Choroid plexus epithelial cell (primary cell): ENCODE measurements around the gene RDH14.

Source experiments
- DNase-seq: peaks from one replicate; pipeline ENCODE4 v3.0.0-alpha.2; 2010; ENCODE audit warnings: low read depth
- H3K4me3 ChIP-seq: 2 replicates; pipeline ENCODE4 v1.5.1; 2011; ENCODE audit warnings: low read depth, mild to moderate bottlenecking, control low read depth, low read length, moderate library complexity
- TF ChIP-seq, protein P1 (sequence below): conservative IDR thresholded peaks from 2 replicates; pipeline ENCODE4 v1.5.1; 2011; ENCODE audit warnings: low read depth, mild to moderate bottlenecking, control low read depth, inconsistent platforms, low read length, moderate library complexity

Gene RDH14

DNA sequence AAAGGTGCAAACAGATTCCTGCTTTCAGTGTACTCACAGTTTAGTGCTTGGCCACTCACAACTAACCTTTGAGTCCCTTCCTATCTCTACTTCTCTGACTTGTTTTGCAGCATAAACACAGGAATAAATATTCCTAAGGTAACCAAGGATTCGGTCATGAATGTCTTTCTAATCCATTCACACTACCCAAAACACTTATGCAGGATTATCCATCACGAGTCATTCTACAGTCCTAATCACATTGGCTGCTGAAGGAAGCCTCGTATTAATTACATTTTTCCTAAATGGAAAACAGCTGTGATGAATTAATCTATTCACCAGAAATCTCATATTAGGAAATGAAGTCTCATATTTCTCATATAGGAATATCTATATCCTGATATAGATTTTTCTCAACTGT, 16.3 kb downstream of the RDH14 start:
- no peak for DNase-seq
- H3K4me3 ChIP-seq = no peak overlapping the region
- TF ChIP-seq, protein P1, sequence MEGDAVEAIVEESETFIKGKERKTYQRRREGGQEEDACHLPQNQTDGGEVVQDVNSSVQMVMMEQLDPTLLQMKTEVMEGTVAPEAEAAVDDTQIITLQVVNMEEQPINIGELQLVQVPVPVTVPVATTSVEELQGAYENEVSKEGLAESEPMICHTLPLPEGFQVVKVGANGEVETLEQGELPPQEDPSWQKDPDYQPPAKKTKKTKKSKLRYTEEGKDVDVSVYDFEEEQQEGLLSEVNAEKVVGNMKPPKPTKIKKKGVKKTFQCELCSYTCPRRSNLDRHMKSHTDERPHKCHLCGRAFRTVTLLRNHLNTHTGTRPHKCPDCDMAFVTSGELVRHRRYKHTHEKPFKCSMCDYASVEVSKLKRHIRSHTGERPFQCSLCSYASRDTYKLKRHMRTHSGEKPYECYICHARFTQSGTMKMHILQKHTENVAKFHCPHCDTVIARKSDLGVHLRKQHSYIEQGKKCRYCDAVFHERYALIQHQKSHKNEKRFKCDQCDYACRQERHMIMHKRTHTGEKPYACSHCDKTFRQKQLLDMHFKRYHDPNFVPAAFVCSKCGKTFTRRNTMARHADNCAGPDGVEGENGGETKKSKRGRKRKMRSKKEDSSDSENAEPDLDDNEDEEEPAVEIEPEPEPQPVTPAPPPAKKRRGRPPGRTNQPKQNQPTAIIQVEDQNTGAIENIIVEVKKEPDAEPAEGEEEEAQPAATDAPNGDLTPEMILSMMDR = no peak

DNA sequence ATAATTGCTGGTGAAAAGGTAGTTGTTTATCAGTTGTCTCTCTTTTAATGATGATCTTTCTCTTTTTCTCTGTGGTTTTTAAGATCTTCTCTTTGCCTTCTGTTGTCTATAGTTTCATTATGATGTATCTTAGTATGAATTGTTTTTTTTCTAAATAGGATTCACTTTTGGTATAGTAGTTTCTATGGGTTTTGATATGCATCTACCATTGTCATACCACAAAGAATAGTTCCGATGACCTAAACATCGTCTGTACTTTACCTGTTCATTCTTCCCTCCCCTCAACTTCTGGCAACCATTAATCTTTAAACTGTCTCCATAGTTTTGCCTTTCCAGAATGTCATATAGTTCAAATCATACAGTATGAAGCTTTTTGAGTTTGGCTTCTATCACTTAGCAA, 19.6 kb downstream of the RDH14 start:
- DNase-seq = no peak
- H3K4me3 ChIP-seq = no peak overlapping the region
- TF ChIP-seq, protein P1 = no peak

DNA sequence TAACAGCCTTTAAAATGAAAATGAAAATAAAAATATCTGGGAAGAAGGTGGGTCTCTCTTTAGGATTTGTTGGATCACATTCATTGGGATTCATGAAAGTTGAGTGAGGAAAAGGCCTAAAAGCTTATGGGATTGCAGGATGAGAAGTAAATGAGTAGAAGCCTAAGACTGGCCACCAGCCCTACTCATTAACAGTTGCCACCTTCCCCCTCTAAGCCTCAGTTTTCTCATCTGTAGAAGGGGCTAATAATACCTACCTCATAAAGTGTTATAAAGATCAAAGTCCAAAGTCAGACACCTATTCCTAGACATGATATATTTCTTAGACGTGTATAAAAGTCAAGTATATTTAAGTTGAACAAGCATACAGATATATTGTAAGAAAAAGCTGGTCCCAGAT, 23.8 kb downstream of the RDH14 start:
- TF ChIP-seq, protein P1 = no peak
- no peak for DNase-seq
- no peak overlapping the region for H3K4me3 ChIP-seq

DNA sequence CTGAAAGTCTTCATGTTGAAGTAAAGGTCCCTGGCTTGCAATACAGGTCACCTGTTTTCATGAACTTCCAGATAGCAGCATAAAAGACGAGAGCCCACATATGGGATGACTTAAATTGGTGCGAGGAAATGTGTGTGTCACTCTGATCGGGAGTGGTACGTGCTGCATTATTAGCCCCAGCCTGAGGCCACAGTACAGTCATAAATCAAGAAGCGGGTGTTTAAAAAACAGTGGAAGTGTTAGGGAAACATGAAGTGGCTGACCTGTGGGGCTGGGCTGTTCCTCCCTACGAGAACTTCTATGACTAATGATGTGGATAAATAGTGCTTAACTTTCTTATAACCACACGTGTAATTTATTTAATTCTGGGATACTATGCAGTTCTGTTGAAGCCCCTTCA, 24.4 kb downstream of the RDH14 start:
- H3K4me3 ChIP-seq = no peak overlapping the region
- TF ChIP-seq, protein P1 = no peak
- DNase-seq = no peak

DNA sequence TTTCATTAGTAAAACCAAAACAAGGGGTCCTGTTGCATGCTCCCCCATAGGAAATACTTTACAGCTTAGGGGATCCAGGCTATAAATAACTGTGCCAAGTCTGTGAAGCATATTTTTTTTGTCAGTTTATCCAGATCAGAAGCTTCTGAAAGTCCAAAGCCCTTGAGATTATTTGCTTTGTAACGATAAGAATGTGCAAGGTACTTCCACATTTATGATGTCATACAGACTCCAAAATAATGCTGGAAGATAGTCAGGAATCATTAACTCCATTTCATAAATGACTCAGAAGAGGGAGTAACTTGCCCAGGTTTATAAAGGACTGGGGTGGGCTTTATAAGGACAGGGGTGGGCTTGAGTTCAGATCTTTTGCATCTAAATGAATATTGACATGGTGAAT, 29.3 kb downstream of the RDH14 start:
- TF ChIP-seq, protein P1 = no peak
- no peak overlapping the region for H3K4me3 ChIP-seq
- no peak for DNase-seq

DNA sequence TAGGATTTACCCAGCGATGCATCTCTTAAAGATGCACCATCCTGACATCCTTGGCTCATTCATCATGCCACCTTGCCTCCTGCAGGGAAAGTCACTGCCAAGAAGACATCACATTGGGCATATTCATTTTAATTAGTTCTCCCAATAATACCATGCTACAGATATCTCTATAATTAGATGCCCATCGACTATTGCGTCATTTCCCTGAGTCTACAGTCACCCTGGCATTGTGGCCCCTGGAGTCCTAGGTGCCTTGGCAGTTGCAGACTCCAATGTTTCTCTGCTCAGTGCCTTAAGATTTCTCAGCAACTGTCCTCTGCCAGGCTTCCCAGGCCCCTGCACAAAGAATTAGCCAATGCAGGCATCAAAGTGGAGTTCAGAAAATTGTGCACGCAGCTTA, 32.6 kb downstream of the RDH14 start:
- no peak overlapping the region for H3K4me3 ChIP-seq
- DNase-seq = no peak
- TF ChIP-seq, protein P1 = no peak

DNA sequence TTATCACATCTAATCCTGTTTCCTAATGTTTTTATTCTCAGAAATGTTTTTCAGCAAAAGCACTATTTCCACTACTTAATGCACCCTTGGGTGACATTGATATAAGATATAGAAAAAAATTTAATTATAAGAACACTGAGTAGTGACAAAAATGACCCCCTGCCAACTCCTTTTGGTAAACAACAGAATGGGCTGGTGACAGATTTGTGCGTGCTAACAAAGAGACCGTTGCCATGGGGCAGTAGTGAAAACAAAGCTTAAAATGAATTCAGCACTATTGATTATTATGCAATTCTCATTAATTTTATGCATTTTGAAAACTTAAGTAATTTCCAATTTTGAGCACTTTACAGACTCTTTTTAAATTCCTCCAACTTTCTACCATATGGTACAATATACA, 33.1 kb downstream of the RDH14 start:
- TF ChIP-seq, protein P1 = no peak
- H3K4me3 ChIP-seq = no peak overlapping the region
- DNase-seq = no peak
